ENCODE measurements around the gene FASN.
A peak's percentile ranks its signal among the peaks of the same experiment; 100 is the strongest.
"Not testable (repeated sequence)": the region's sequence is repeated elsewhere in the genome, so short reads cannot be mapped to it uniquely, and the experiment has no call there.

The FASN gene

DNA sequence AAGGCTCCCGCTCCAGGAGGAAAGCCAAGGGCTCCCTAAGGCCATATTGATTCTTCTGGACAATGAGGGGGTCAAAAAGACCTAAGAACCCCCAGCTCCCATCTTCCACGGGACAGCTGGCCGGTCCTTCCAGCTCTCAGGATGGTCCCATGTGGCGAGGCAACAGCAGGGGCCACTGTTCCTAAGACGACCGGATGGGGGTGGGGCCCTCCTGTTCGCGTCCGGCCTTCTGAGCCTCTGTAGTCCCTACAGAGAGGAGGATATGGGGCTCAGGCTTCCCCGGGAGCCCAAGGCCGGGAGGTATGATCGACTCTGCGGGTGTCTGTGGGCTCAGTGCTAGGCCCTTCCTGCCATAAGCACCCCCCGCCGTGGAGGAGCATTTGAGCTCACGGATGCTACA, 54.5 kb downstream of the FASN start:
- DNase-seq (ENCODE audit: low read depth in 3 of 3): no peak

- no peak for DNase-seq (ENCODE audit: low read depth in 3 of 3)
Observed at GRCh38 chr17:82042649-82043048, 55.4 kb downstream of the FASN start.

DNA sequence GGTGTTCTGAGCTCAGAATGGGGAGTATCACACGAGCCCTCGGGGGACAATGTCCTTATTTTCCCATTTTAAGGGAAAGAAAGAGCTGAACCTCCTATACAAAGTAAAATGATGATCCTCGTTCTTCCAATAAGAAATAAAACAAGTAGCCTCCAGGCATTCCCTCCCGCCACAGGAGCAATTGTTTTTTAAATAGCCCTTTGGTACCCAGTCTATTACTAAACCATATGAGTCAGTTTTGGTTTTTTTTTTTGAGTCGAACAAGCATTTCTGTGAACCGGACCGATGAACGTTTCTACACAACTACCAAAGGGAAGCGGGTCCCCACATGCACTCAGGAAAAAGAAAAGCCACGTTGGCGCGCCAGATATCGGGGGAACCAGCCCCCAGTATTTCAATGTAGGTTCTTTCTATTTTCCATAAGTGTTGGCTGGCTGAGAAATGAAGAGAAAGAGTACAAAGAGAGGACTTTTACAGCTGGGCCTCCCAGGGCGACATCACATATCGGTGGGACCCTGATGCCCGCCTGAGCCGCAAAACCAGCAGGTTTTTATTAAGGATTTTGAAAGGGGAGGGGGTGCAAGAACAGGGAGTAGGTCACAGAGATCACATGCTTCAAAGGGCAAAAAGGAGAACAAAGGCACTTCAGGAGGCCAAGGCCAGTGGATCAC, 56.8 kb downstream of the FASN start:
- no peak for DNase-seq (ENCODE audit: low read depth in 3 of 3)

- DNase-seq (ENCODE audit: low read depth in 3 of 3): no peak
Observed at GRCh38 chr17:82039695-82040299, 58.2 kb downstream of the FASN start.

GRCh38 chr17:82038796-82039409, 59.1 kb downstream of the FASN start:
- DNase-seq (ENCODE audit: low read depth in 3 of 3): not testable (repeated sequence)

GRCh38 chr17:82037889-82038195, 60.2 kb downstream of the FASN start:
- no peak for DNase-seq (ENCODE audit: low read depth in 3 of 3)

DNA sequence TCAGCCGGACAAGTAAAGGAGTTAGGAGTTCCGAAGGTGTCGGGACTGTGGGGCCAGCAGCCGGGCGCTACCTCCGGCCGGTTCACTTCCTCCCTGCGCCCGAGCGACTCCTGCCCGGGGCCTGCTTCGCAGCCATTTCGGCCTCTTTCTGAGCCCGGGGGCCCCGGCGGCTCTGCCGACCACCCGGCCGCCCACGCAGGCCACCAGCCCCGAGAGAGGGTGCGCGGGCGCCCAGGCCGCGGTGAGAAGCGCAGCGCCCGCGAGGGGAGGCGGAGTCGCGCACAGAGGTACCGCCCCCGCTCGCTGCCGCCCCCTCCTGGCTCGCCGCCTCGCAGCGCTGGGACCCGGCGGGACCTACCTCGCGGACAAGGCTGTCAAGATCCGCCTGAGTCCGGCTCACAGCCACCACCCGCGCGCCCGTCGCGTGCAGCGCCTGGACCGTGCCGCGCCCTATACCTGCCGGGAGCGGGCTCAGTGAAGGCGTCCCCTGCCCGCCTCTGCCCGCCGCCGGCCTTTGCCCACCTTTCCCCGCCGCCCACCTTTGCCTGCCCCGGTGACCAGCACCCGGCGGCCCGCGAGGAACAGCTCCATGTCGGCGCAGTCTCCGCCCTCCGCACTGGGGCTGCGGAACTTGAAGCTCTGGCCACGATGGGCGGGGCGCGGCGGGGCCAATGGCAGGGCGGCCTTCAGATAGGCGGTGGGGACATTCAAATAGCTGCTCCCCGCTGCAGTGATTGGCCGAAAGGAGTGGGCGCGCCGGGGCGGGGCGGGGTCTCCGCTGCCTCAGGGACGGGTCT, 60.7 kb downstream of the FASN start, which contains the start of gene DCXR:
TSS of gene DCXR (minus strand) at position 606 of the 797 bp plus-strand sequence. CDS start at position 591, 15 bp downstream.
- DNase-seq (ENCODE audit: low read depth in 3 of 3): peak; percentile 80 to 85 (median 84)

- no peak for DNase-seq (ENCODE audit: low read depth in 3 of 3)
Observed at GRCh38 chr17:82036634-82037091, 61.4 kb downstream of the FASN start.

GRCh38 chr17:82035956-82036633, 61.9 kb downstream of the FASN start:
- DNase-seq (ENCODE audit: low read depth in 3 of 3): no peak

DNA sequence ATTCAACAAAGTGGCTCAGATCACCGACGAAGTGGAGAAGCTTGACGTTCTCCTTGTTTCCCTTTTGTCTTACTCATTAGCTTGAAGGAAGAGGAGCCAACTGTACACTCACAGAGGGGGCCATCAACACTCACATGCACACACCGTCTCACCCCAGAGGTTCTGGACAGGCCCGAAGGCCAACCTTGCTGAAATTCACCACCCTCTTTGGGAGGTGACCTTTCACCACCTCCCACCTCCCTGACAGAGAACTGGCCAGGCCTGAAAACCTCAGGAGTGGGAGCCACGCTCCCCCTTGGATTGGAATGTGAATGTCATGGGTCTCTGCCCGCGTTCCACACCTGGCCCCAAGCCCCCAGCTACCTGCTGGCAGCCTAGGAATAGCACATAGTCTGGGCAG, 62.5 kb downstream of the FASN start:
- no peak for DNase-seq (ENCODE audit: low read depth in 3 of 3)

GRCh38 chr17:82034371-82035011, 63.5 kb downstream of the FASN start:
- DNase-seq (ENCODE audit: low read depth in 3 of 3): no peak

- DNase-seq (ENCODE audit: low read depth in 3 of 3): no peak
Observed at GRCh38 chr17:82033359-82034085, 64.5 kb downstream of the FASN start.

DNA sequence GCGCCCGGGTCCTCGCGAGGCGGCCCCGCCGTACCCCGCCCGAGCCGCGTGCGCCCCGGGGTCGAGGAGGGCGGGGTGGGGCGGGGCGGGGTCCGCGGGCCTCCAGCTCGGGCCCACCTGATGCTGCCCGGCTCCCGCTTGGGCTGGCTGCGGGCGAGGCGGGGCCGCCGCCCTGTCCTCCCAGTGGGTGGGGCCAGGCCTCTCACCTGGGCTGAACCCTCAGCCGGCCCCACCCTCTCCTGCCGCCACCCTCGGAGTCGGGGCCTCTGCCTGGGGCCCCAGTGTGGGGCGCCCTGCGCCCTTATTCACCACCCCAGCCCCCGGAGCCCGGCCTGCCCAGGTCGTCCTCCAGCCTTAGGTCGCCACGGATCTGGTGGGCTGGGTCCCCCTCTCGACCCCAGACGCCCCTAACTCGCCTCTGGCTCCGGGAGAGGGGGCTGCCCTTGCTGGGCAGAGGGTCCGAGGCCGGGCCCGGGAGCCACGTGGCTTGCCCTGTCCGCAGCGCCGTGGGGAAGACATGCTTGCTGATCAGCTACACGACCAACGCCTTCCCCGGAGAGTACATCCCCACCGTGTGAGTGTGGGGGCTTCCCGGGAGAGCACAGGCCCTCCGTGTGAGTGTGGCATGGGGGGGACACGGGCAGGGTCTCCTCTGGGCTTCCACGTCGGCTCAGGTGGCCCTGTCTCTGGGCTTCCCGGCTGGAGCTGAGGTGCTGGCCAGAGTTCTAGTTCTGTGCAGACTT, 66.0 kb downstream of the FASN start:
- no peak for DNase-seq (ENCODE audit: low read depth in 3 of 3)

GRCh38 chr17:82031303-82031884, 66.6 kb downstream of the FASN start, which contains the start of gene RAC3:
Gene RAC3, plus strand, starts transcription at chr17:82031678. Its CDS starts 84 bp downstream, at chr17:82031762.
- no peak for DNase-seq (ENCODE audit: low read depth in 3 of 3)

- DNase-seq (ENCODE audit: low read depth in 3 of 3): peak; percentile 63 to 69 (median 67)
Observed at GRCh38 chr17:82030470-82031302, 67.3 kb downstream of the FASN start.

GRCh38 chr17:82029990-82030469, 68.0 kb downstream of the FASN start:
- no peak for DNase-seq (ENCODE audit: low read depth in 3 of 3)

DNA sequence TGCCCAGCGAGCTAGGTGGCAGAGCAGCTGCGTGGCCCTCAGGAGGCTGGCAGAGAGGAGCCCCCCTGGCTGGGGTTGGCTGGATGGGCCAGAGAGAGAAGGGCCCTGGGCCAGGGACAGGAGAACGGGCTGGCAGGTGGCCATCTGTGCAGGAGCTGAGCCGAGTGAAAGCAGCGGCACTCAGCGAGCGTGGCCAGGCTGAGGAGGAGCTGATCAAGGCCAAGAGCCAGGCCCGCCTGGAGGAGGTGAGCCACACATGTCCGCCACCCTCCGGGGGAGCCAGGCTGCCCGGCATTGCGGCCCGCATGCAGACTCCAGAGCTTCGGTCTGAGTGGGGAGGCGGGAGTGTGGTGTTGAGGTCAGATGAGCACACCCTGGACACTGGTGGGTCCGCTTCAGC, 68.6 kb downstream of the FASN start:
- no peak for DNase-seq (ENCODE audit: low read depth in 3 of 3)

GRCh38 chr17:82028966-82029365, 69.1 kb downstream of the FASN start:
- DNase-seq (ENCODE audit: low read depth in 3 of 3): no peak

Measured in stimulated activated CD4-positive, alpha-beta T cell treated with anti-CD3 and anti-CD28 coated beads, TNF-alpha, amount 100 ng/mL, for 4 hours (primary cell).